ENCODE measurements around the gene DBF4B.

- TF ChIP-seq CTCF (IDR thresholded peaks at IDR 0.05), result no peak
- TF ChIP-seq EZH2 (IDR thresholded peaks at IDR 0.05), result no peak
- TF ChIP-seq EZH2phosphoT487 (IDR thresholded peaks at IDR 0.05), result no peak
Measured at GRCh38 chr17:44663095-44663494, 45.4 kb upstream of the DBF4B start.

All from neural progenitor cell (in vitro differentiated cells).